ENCODE data around the gene L3MBTL4.

The L3MBTL4 gene

DNA sequence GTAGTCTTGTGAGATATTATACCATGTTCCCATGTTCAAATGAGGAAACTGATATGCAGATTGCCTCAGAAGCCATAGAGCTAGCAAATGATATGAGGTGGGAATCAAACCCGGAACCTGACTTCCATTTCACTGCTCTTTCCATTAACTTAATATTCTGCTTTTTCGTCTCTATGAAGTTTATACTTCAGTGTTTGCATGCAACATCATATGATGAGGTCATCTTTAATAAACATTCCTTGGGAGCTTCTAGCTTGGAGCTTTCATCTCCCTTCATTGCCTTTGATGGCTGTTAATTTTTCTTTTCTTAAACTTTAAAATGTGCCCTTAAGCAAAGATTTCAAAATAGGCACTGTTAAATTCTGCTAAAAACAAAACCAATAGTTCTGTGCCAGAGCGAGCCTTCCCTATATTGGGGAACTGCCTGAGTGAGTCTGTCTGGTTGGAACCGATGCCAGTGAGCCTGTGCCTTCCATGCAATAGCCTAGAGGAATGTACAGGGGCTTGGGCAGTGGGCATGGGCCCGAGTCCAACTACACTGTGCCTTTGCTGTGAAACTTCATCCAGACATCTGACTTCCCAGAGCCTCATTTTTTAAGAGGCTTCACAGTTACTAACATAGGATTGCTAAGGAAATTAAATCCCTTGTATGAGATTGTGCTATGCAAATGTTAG lies 428.3 kb downstream of the L3MBTL4 start:
- no peak for DNase-seq (ENCODE audit: low read depth)
- TF ChIP-seq, protein P1, sequence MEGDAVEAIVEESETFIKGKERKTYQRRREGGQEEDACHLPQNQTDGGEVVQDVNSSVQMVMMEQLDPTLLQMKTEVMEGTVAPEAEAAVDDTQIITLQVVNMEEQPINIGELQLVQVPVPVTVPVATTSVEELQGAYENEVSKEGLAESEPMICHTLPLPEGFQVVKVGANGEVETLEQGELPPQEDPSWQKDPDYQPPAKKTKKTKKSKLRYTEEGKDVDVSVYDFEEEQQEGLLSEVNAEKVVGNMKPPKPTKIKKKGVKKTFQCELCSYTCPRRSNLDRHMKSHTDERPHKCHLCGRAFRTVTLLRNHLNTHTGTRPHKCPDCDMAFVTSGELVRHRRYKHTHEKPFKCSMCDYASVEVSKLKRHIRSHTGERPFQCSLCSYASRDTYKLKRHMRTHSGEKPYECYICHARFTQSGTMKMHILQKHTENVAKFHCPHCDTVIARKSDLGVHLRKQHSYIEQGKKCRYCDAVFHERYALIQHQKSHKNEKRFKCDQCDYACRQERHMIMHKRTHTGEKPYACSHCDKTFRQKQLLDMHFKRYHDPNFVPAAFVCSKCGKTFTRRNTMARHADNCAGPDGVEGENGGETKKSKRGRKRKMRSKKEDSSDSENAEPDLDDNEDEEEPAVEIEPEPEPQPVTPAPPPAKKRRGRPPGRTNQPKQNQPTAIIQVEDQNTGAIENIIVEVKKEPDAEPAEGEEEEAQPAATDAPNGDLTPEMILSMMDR (IDR thresholded peaks at IDR 0.05; ENCODE audit: low read depth, low read length, missing control alignments), result no peak
- no peak overlapping the region for H3K4me3 ChIP-seq (ENCODE audit: low read depth, low read length)

DNA sequence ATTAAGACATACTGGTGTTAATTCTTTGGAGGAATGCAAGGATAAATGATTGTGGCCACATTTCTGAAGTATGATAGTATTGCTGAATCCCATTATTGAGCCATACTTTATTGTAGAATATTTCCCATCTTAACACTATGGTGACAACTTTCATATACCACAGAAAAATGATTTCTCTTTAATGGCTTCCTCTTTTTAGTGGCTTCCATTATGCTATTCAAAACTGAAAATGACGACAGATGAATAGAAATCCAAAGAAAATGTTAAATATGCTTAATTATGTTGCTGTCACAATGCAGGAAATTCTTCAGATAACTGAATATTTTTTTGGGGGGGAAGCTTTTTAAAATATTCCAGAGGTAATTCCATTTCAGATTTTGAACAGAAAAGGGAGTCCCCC lies 430.5 kb downstream of the L3MBTL4 start:
- no peak overlapping the region for H3K4me3 ChIP-seq (ENCODE audit: low read depth, low read length)
- DNase-seq (ENCODE audit: low read depth), result no peak
- TF ChIP-seq, protein P1 (IDR thresholded peaks at IDR 0.05; ENCODE audit: low read depth, low read length, missing control alignments), result no peak

DNA sequence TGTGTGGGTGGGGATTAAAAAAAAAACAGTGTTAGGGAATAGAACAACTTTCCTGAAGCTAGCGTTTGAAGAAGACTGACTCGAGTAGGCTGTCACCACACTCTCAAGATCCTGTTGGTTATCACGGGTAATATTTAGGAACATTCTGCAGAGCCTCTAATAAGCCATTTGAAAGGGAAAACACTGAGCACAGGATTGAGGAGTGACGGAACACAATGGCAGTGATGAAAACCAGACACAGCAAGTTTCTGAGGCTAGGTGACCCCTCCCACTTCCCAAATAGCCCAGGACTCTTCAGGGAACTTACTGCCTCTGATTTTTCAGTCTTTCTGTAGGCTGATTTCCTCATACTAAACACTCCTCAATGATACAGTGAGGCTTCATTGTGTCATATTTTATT lies 431.2 kb downstream of the L3MBTL4 start:
- TF ChIP-seq, protein P1 (IDR thresholded peaks at IDR 0.05; ENCODE audit: low read depth, low read length, missing control alignments), result no peak
- no peak overlapping the region for H3K4me3 ChIP-seq (ENCODE audit: low read depth, low read length)
- DNase-seq (ENCODE audit: low read depth), result no peak

DNA sequence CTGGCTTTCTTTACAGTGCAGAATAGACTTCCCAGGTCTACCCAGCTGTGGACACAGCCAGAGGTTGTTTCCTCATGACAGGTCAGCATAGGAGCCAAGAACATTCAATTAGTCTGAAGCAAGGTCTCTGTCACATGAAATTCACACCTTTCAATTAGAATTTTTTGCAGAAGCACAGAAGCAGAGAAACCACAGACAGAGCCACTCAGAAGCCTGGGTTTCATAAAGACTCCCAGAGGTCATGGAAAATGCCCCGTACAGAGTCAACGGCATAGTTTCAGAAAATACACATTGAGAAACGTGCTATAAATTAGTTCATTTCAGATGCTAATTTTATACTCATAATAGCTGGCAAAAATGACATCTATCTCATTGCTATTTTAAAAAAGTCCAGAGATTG lies 432.4 kb downstream of the L3MBTL4 start:
- no peak for DNase-seq (ENCODE audit: low read depth)
- no peak overlapping the region for H3K4me3 ChIP-seq (ENCODE audit: low read depth, low read length)
- TF ChIP-seq, protein P1 (IDR thresholded peaks at IDR 0.05; ENCODE audit: low read depth, low read length, missing control alignments), result no peak

DNA sequence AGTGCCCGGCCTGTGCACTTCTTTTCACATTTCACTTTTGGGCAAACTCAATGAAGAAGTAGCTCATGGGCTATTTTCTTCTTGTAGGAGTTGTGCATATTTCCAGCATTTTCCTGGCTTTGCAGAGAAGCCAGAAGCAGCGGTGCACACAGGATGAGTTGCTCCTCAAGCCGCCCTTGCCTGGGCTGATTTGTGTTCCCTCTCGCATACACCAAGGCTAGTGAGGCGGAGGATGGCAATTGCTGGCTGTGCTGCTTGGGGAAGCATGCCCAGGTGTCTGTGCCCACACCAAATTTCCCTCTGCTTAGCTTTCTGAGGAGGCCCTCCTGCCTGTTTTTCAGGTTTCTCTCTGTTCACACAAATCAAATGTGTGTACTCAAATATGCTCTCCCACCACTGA lies 434.0 kb downstream of the L3MBTL4 start:
- no peak for DNase-seq (ENCODE audit: low read depth)
- TF ChIP-seq, protein P1 (IDR thresholded peaks at IDR 0.05; ENCODE audit: low read depth, low read length, missing control alignments), result no peak
- H3K4me3 ChIP-seq (ENCODE audit: low read depth, low read length), result no peak overlapping the region

DNA sequence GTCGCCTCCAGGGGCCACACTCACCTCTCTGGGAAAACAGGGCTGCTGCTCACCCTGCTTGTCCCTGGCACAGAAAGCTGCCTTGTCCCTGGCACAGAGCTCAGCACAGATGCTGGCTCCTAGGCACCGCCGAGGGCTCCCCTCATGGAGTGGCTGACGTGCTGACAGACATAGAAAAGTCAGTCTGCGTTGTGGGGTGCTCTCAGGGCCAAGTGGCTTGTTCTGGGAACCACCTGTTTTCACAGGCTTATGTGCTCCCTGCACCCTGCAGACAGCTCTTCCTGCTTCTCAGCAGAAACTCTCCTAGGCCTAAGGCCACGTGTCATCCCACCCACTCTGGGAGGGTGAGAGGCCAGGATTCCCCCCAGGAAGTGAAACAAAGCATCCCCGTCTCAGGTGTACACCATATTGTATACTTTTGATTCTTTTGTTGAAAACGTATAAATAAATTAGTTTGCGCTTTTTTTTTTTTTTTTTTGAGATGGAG lies 434.7 kb downstream of the L3MBTL4 start:
- TF ChIP-seq, protein P1 (IDR thresholded peaks at IDR 0.05; ENCODE audit: low read depth, low read length, missing control alignments), result no peak
- DNase-seq (ENCODE audit: low read depth), result peak; percentile 74

More for the DNA sequence above, 434.7 kb downstream of the L3MBTL4 start:
- no peak overlapping the region for H3K4me3 ChIP-seq (ENCODE audit: low read depth, low read length)

Measured in GM12864 (cell line).